Activated naive CD4-positive, alpha-beta T cell treated with anti-CD3 and anti-CD28 coated beads for 36 hours (primary cell): Measurements from ENCODE around the gene UHRF1. TPM values are rescaled to one million over a fixed set of nuclear protein-coding genes. Genes with fewer than 3 reads are reported as not detected.

Experiments
- CTCF ChIA-PET: fragments of 350-600 bp; sonication (Branson Sonifier 250); formaldehyde crosslinking; loops from one replicate; lab custom pipeline; 2021; ENCODE audit warnings: antibody characterized with exemption; lab: Charles Lee
- DNase-seq: peaks from one replicate; pipeline ENCODE4 v3.0.0-alpha.2; 2020
- H3K27ac Mint-ChIP-seq: one replicate; pipeline ENCODE4 v1.8.0; 2021; ENCODE audit warnings: mild to moderate bottlenecking, mixed read lengths
- H3K27me3 Mint-ChIP-seq: one replicate; pipeline ENCODE4 v1.8.0; 2021; ENCODE audit warnings: low read depth, mixed read lengths
- H3K36me3 Mint-ChIP-seq: one replicate; pipeline ENCODE4 v1.8.0; 2021; ENCODE audit warnings: low read depth, mixed read lengths
- H3K4me1 Mint-ChIP-seq: one replicate; pipeline ENCODE4 v1.8.0; 2021; ENCODE audit warnings: low read depth, mixed read lengths
- H3K4me3 Mint-ChIP-seq: one replicate; pipeline ENCODE4 v1.8.0; 2021; ENCODE audit warnings: mild to moderate bottlenecking, moderate library complexity, mixed read lengths
- H3K9me3 Mint-ChIP-seq: one replicate; pipeline ENCODE4 v1.8.0; 2021; ENCODE audit warnings: mixed read lengths
- intact Hi-C: fragments of 100-400 bp; cut with micrococcal nuclease; formaldehyde crosslinking; loops from one replicate; pipeline ENCODE4 v1.15.1; 2023
- total RNA-seq, 2 experiments: library from RNA; stranded (reverse); gene quantifications; one replicate each; pipeline ENCODE4 v1.2.3, GENCODE V29; 2021

Gene UHRF1
- total RNA-seq, 2 experiments from 2014 or later = 129 TPM

- no peak overlapping the region for H3K27ac Mint-ChIP-seq
- CTCF ChIA-PET = interaction anchor here (0.9 kb wide), 1 partner anchor 13 kb away, joined by 3 read pairs; no protein-coding TSS in a partner anchor
Measured at GRCh38 chr19:4988770-4989251, 79.5 kb downstream of the UHRF1 start.

DNA sequence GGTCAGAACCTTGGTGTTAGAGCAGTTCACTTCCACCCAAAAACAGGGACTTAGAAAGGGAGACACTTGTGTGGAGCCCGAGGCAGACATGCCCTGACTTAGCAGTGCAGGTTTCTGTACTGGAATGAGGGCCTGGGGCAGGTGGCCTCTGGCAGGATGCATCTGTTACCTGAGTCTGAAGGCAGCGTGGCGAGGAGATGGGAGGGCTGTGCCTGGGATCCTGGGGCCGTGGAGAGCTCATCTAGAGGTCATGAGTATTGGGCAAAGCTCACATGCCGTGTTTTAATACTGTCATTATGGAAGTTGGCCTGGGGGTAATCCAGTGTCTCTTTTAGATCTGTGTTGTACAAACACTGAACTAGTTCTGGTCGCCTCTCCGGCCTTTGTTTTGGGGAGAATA lies 81.0 kb downstream of the UHRF1 start:
- no peak overlapping the region for H3K27ac Mint-ChIP-seq
- peaks cover 6% of the 10 kb centered on the region for H3K9me3 Mint-ChIP-seq
- CTCF ChIA-PET = no interaction called here
- peaks cover 3% of the 10 kb centered on the region for H3K4me1 Mint-ChIP-seq
- no peaks in the 10 kb centered on the region for H3K27me3 Mint-ChIP-seq
- intact Hi-C loops = no loop called here
- H3K4me3 Mint-ChIP-seq = no peak overlapping the region
- DNase-seq = no peak
- peaks cover 14% of the 10 kb centered on the region for H3K36me3 Mint-ChIP-seq

More at GRCh38 chr19:4988770-4989251, 79.5 kb downstream of the UHRF1 start:
- intact Hi-C loops = no loop called here
- H3K4me1 Mint-ChIP-seq = peaks cover 3% of the 10 kb centered on the region
- peaks cover 6% of the 10 kb centered on the region for H3K9me3 Mint-ChIP-seq
- peaks cover 14% of the 10 kb centered on the region for H3K36me3 Mint-ChIP-seq
- no peak overlapping the region for H3K4me3 Mint-ChIP-seq
- H3K27me3 Mint-ChIP-seq = no peaks in the 10 kb centered on the region
- no peak for DNase-seq

DNA sequence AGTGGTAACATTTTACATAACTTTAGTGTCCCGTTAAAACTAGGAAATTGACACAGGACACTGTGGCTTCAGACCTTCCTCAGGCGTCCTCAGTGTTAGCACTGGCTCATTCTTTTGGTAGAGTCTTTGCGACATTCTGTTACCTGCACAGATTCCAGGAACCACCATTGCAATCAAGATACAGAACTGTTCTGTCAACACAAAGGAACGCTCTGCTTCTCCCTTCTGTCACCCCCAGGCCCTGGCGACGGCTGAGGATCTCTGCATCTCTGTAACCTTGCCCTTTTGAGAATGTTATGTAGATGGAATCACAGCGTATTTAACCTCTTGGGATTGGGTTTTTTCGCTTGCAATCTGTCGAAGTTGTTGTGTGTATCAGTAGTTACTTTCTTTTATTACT lies 82.2 kb downstream of the UHRF1 start:
- intact Hi-C loops = no loop called here
- Mint-ChIP-seq H3K9me3 (peaks cover 6% of the 10 kb centered on the region), H3K4me3 (no peak overlapping the region), H3K36me3 (peaks cover 14% of the 10 kb centered on the region), H3K27ac (no peak overlapping the region), H3K4me1 (peaks cover 3% of the 10 kb centered on the region), H3K27me3 (no peaks in the 10 kb centered on the region)
- DNase-seq = no peak
- CTCF ChIA-PET = no interaction called here

DNA sequence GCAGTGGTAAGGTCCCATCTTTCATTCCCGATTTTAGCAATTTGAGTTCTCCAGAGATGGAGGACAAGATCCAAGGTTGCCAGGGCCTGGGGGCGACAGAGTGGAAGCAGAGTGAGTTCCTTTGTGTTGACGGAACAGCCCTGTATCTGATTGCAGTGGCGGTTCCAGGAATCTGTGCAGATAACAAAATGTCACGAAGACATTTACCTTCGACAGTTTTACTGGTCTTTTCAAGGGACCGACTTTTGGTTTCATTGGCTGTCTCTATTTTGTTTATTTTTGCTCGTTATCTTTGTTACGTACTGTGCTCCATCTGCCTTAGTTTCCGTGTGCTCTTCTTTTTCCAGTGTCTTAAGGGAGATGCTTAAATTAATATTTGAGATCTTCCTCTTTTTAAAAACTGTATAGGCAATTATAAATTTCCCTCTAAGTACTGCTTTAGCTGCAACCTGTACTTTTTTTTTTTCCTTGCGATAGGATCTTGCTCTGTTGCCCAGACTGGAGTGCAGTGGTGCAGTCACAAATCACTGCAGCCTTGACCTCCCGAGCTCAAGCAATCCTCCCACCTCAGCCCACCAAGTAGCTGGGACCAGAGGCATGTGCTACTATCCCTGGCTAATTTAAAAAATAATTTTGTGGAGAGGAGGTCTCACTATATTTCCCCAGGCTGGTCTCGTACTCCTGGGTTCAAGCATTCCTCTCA lies 82.8 kb downstream of the UHRF1 start:
- intact Hi-C loops = no loop called here
- Mint-ChIP-seq H3K4me1 (peaks cover 3% of the 10 kb centered on the region), H3K27ac (no peak overlapping the region), H3K27me3 (no peaks in the 10 kb centered on the region), H3K9me3 (peaks cover 6% of the 10 kb centered on the region), H3K4me3 (no peak overlapping the region), H3K36me3 (peaks cover 14% of the 10 kb centered on the region)
- DNase-seq = no peak
- CTCF ChIA-PET = no interaction called here

- intact Hi-C loops = no loop called here
- Mint-ChIP-seq H3K27ac (no peak overlapping the region), H3K4me1 (peaks cover 3% of the 10 kb centered on the region), H3K27me3 (no peaks in the 10 kb centered on the region), H3K4me3 (no peak overlapping the region), H3K36me3 (peaks cover 14% of the 10 kb centered on the region), H3K9me3 (peaks cover 6% of the 10 kb centered on the region)
- CTCF ChIA-PET = no interaction called here
- DNase-seq = no peak
Measured at GRCh38 chr19:4993683-4994082, 84.4 kb downstream of the UHRF1 start.

- H3K4me3 Mint-ChIP-seq = no peak overlapping the region
- peaks cover 6% of the 10 kb centered on the region for H3K9me3 Mint-ChIP-seq
- H3K36me3 Mint-ChIP-seq = peaks cover 10% of the 10 kb centered on the region
- H3K4me1 Mint-ChIP-seq = peaks cover 3% of the 10 kb centered on the region
- no peak for DNase-seq
- CTCF ChIA-PET = interaction anchor here (0.8 kb wide), 1 partner anchor 35 kb away, joined by 3 read pairs; no protein-coding TSS in a partner anchor
- intact Hi-C loops = no loop called here
- H3K27me3 Mint-ChIP-seq = no peaks in the 10 kb centered on the region
- H3K27ac Mint-ChIP-seq = no peak overlapping the region
Measured at GRCh38 chr19:4996701-4997100, 87.4 kb downstream of the UHRF1 start.

GRCh38 chr19:4997297-4997696 lies 88.0 kb downstream of the UHRF1 start:
- CTCF ChIA-PET = no interaction called here
- Mint-ChIP-seq H3K36me3 (peaks cover 7% of the 10 kb centered on the region), H3K27me3 (no peaks in the 10 kb centered on the region), H3K27ac (no peak overlapping the region), H3K9me3 (peaks cover 4% of the 10 kb centered on the region), H3K4me3 (no peak overlapping the region), H3K4me1 (peaks cover 6% of the 10 kb centered on the region)
- intact Hi-C loops = no loop called here
- DNase-seq = no peak

DNA sequence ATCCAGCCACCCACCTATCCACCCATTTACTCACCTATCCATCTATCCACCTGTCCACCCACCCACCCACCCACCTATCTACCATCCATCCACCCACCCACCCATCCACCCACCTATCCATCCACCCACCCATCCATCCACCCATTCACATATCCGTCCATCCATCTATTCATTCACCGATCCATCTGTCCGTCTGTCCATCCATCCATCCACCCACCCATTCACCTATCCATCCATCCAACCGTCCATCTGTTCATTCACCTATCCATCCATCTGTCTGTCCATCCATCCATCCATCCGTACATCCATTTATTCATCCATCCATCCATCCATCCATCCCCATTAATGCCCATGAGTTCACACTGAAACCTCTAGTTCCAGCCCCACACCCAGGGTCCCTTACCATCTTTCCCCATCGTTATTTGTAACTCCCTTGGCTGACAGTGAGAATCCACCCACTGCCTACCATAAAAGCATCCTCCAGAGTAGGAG lies 90.9 kb downstream of the UHRF1 start:
- intact Hi-C loops = no loop called here
- DNase-seq = no peak
- CTCF ChIA-PET = interaction anchor here (1.7 to 4.2 kb wide), 2 partner anchors 17 to 29 kb away, joined by 6 to 35 read pairs; no protein-coding TSS in a partner anchor
- no peaks in the 10 kb centered on the region for H3K36me3 Mint-ChIP-seq
- H3K4me1 Mint-ChIP-seq = peaks cover 6% of the 10 kb centered on the region
- no peaks in the 10 kb centered on the region for H3K9me3 Mint-ChIP-seq
- no peak overlapping the region for H3K4me3 Mint-ChIP-seq
- H3K27ac Mint-ChIP-seq = no peak overlapping the region
- H3K27me3 Mint-ChIP-seq = no peaks in the 10 kb centered on the region

DNA sequence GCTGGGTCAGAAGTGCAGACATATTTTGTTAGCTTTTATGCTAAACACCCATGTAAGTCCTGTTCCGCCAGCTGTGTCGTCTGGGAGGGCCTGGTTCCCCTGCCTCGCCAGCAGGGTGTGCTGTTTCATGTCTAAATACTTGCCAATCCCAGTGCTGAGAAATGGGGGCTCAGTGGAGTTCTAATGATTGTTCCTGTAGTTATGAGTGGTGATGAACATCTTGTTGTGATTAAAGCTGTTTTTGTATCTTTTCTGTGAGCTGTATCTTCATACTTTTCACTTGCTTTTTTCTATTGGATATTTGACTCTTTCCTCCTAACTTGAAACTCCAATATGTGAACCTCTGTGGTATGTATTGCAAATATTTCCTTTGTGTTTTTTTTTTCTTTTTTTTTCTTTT lies 92.3 kb downstream of the UHRF1 start:
- Mint-ChIP-seq H3K4me1 (peaks cover 6% of the 10 kb centered on the region), H3K27ac (no peak overlapping the region), H3K36me3 (no peaks in the 10 kb centered on the region), H3K4me3 (no peak overlapping the region), H3K9me3 (no peaks in the 10 kb centered on the region), H3K27me3 (no peaks in the 10 kb centered on the region)
- CTCF ChIA-PET = interaction anchor here (0.6 to 4.2 kb wide), 9 partner anchors 13 to 52 kb away, joined by 3 to 35 read pairs (median 4); no protein-coding TSS in a partner anchor
- DNase-seq = peak; percentile 46
- intact Hi-C loops = loop anchor here (1.0 kb wide), 1 partner anchor 28 kb away; no protein-coding TSS in a partner anchor

- H3K27me3 Mint-ChIP-seq = no peaks in the 10 kb centered on the region
- DNase-seq = no peak
- intact Hi-C loops = no loop called here
- H3K27ac Mint-ChIP-seq = no peak overlapping the region
- peaks cover under 1% of the 10 kb centered on the region for H3K36me3 Mint-ChIP-seq
- no peak overlapping the region for H3K4me3 Mint-ChIP-seq
- peaks cover 6% of the 10 kb centered on the region for H3K4me1 Mint-ChIP-seq
- H3K9me3 Mint-ChIP-seq = no peaks in the 10 kb centered on the region
- CTCF ChIA-PET = interaction anchor here (0.6 to 4.2 kb wide), 8 partner anchors 12 to 53 kb away, joined by 3 to 35 read pairs (median 4); no protein-coding TSS in a partner anchor
Measured at GRCh38 chr19:5002143-5002542, 92.8 kb downstream of the UHRF1 start.

DNA sequence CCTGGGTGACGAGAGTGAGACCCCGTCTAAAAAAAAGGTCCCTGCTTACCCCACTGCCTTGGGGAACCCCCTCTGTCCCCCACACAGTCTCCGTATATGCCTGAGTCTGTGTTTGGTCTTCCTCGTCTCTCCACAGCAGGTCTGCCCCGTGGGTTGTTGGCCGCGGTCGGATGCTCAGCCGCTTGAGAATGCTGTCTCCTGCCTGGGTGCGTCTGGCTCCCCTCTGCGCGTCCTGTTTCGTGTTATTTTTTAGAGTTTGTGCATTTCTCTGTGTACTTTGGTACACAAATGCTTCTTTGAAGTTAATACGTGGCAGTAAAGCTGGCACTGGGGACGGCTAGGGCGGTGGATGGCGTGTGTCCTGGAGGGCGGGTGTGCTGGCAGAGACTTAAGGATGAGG lies 94.5 kb downstream of the UHRF1 start:
- no peak overlapping the region for H3K27ac Mint-ChIP-seq
- H3K4me3 Mint-ChIP-seq = no peak overlapping the region
- H3K36me3 Mint-ChIP-seq = peaks cover 2% of the 10 kb centered on the region
- intact Hi-C loops = no loop called here
- H3K27me3 Mint-ChIP-seq = no peaks in the 10 kb centered on the region
- H3K9me3 Mint-ChIP-seq = no peaks in the 10 kb centered on the region
- CTCF ChIA-PET = interaction anchor here (1.0 to 4.2 kb wide), 2 partner anchors 26 to 32 kb away, joined by 3 to 35 read pairs; no protein-coding TSS in a partner anchor
- H3K4me1 Mint-ChIP-seq = peaks cover 6% of the 10 kb centered on the region
- no peak for DNase-seq

GRCh38 chr19:5005096-5005495 lies 95.8 kb downstream of the UHRF1 start:
- CTCF ChIA-PET = no interaction called here
- no peak overlapping the region for H3K4me3 Mint-ChIP-seq
- no peaks in the 10 kb centered on the region for H3K9me3 Mint-ChIP-seq
- no peak for DNase-seq
- peaks cover 2% of the 10 kb centered on the region for H3K36me3 Mint-ChIP-seq
- intact Hi-C loops = no loop called here
- H3K27ac Mint-ChIP-seq = no peak overlapping the region
- no peaks in the 10 kb centered on the region for H3K27me3 Mint-ChIP-seq
- H3K4me1 Mint-ChIP-seq = peaks cover 6% of the 10 kb centered on the region
